Measurements from ENCODE around the gene NDP.

DNA sequence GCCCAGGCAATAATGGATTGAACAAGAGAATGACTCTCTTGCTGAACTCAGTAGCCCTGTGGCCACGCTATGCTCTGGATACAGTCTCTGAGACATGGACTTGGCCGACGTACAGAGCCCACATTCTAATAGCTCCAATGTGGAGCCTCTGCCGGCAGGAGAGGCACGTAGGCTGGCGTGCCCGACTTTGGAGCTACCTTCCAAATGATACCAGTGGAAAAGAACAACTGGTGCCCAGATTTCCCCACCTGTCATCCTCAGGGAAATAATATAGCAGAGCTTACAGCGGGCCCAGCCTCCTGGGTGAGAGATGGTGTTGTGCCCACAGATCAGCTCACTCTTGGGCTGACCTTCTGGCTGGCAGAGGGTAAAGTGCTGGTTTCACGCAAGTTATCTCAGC lies 10.6 kb downstream of the NDP start:
- TF ChIP-seq YY1 (IDR thresholded peaks at IDR 0.05; ENCODE audit: insufficient read depth, insufficient read length) = no peak
- no peak for TF ChIP-seq ZNF274 (IDR thresholded peaks at IDR 0.05; ENCODE audit: low read depth, low read length)

Data from NT2/D1 (cell line).